ENCODE results near the gene ARHGAP12.

DNA sequence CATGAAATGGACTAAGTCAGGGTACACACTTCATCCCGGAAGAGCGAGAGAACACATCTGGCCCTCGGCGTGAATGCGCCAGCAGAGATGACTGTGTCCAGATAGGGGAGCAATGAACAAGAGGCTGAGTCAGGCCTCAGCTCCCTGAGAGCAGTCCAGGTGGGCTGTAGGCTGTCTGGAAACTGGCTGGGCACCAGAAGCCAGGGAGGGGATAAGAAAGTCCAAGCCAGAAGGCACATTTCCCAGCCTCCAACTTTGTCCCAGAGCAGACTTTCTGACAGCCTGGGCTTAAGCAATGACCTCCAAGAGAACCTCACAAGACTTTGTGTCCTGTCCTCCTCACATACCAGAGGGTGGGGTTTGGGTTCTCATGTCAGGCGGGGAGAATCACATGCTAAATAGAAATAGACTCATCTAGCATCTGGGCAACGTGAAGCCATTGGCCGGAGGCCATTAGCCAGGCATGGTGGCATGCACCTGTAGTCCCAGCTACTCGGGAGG lies 157.2 kb downstream of the ARHGAP12 start:
- TF ChIP-seq, protein P1, sequence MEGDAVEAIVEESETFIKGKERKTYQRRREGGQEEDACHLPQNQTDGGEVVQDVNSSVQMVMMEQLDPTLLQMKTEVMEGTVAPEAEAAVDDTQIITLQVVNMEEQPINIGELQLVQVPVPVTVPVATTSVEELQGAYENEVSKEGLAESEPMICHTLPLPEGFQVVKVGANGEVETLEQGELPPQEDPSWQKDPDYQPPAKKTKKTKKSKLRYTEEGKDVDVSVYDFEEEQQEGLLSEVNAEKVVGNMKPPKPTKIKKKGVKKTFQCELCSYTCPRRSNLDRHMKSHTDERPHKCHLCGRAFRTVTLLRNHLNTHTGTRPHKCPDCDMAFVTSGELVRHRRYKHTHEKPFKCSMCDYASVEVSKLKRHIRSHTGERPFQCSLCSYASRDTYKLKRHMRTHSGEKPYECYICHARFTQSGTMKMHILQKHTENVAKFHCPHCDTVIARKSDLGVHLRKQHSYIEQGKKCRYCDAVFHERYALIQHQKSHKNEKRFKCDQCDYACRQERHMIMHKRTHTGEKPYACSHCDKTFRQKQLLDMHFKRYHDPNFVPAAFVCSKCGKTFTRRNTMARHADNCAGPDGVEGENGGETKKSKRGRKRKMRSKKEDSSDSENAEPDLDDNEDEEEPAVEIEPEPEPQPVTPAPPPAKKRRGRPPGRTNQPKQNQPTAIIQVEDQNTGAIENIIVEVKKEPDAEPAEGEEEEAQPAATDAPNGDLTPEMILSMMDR (IDR thresholded peaks at IDR 0.05; ENCODE audit: insufficient read depth, low read length, poor library complexity, severe bottlenecking) = no peak
- no peak for TF ChIP-seq EZH2phosphoT487 (conservative IDR thresholded peaks at IDR 0.05; ENCODE audit: low read length)

All from SU-DHL-6 (cell line).